Ovary (tissue), 9 donors: Measurements from ENCODE around the gene CRIM1. TPM values are rescaled to one million over a fixed set of nuclear protein-coding genes. Genes with fewer than 3 reads are reported as not detected.

ENCODE experiments used
- DNase-seq, 5 donors: peaks; one replicate each; pipeline ENCODE4 v3.0.0-alpha.2; 2019 to 2020
- H3K27ac ChIP-seq, 2 donors: fragments of 200-600 bp; one replicate each; pipeline versions ENCODE4 v1.5.1 to v1.8.0; 2019 to 2022
- H3K27me3 ChIP-seq: fragments of 200-600 bp; one replicate; pipeline ENCODE4 v1.8.0; 2022
- H3K36me3 ChIP-seq: fragments of 200-600 bp; sonication (generic); one replicate; pipeline ENCODE4 v1.5.1; 2019
- H3K4me1 ChIP-seq: one replicate; pipeline ENCODE4 v1.8.1; 2013; ENCODE audit warnings: mild to moderate bottlenecking, moderate library complexity; ENCODE audit not compliant: insufficient read depth
- H3K4me3 ChIP-seq: fragments of 200-600 bp; sonication (generic); one replicate; pipeline ENCODE4 v1.5.1; 2017
- H3K9me3 ChIP-seq, 2 donors: fragments of 200-600 bp in 1 of 2; sonication (generic) in 1 of 2; one replicate each; pipeline versions ENCODE4 v1.5.1 to v1.8.1; 2013 to 2019; ENCODE audit warnings: mild to moderate bottlenecking in 1 of 2, moderate library complexity in 1 of 2
- CTCF ChIP-seq, 3 donors: fragments of 450-650 bp in 2 of 3; fragments of 200-600 bp in 1 of 3; IDR thresholded peaks; one replicate each; pipeline versions ENCODE4 v1.5.1 to v1.8.0; 2016 to 2022; ENCODE audit warnings: antibody characterized with exemption in 3 of 3, mild to moderate bottlenecking in 1 of 3
- EP300 ChIP-seq: sonication (generic); formaldehyde crosslinking; IDR thresholded peaks from one replicate; pipeline ENCODE4 v1.6.1; 2017; ENCODE audit warnings: antibody characterized with exemption
- POLR2A ChIP-seq: fragments of 450-650 bp; IDR thresholded peaks from one replicate; pipeline ENCODE4 v1.6.1; 2017; ENCODE audit warnings: antibody characterized with exemption, mild to moderate bottlenecking, moderate library complexity
- WGBS, 3 donors: extraction: QIAGEN DNeasy Blood & Tissue Kit in 1 of 3; methylation state at CpG; one replicate each; pipeline versions ENCODE4 v1.1.5 to v1.1.7; 2013 to 2017; 5-methylcytosine and 5-hydroxymethylcytosine counted together
- intact Hi-C, 4 donors: fragments of 100-400 bp; cut with DNase I; formaldehyde crosslinking; loops; one replicate each; pipeline versions ENCODE4 v1.11.0 to v1.15.1; 2022 to 2023
- polyA plus RNA-seq, 2 donors: library from polyadenylated mRNA; stranded (reverse); fragments of 200-250 nt in 1 of 2; fragments of 350-450 nt in 1 of 2; fragmentation: Illumina TruSeq in 1 of 2; extraction: RNeasy Lipid Tissue Mini Kit (QIAGEN cat#74804) in 1 of 2; gene quantifications; one replicate each; pipeline ENCODE4 v1.2.3, GENCODE V29; 2013 to 2014
- total RNA-seq, 7 donors: library from RNA; depleted of rRNA in 2 of 7; stranded (reverse); fragments of >200 nt in 2 of 7; fragmentation: NEBNext Ultra II Directional in 3 of 7; extraction: Animal tissue kit (Norgen Biotek cat#: 25700) in 3 of 7; gene quantifications; one replicate each; pipeline versions ENCODE4 v1.1.0 to v1.2.4, GENCODE V29; 2016 to 2023
- donor health status: DM: no; HTN: no; CAD: no; lungs with moderate emphysema.
- donor health status: DM: no; HTN: no; CAD: no.
- donor health status: Bipolar disorder and iron deficiency.
- donor health status: DM: yes; HTN: yes; CAD: no.
- donor health status: DM: no; HTN: no; CAD: no.
- donor health status: DM: yes; HTN: yes; CAD: no.

The CRIM1 gene
- total and polyA plus RNA-seq, 9 donors, result 38.4 to 134 (median 65.0) TPM

DNA sequence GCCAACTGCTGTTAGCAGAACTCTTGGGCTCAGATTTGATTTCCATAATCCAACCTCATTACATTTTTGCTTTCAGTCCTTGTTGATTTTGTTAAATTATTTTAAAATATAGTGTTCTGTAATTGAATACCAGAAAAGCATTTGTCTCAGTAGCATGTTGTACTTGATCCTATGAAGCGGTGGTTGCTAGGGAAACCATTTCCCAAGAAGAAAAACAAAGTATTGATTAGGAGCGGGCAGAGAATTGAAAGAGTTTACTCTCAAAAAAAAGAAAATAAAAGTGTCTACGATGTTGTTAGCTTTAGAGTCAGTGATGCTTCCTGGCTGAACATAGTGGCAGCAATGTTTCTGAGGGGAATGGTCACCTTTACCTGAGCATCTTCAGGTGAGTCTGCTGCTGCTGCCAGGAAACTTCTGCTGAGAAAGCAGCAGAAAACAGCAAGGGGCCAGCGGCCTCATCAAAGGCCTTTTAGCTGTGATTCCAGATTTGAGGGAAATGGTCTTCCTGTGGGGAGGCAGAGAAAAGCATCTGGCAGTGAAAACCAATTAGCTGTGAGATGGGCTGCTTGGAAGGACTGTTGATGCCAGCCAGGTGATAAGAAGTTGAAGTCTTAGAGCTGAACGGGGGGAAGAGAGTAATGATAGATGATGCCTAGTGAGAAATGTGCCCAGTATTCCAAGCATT lies 37.1 kb downstream of the CRIM1 start:
- intact Hi-C loops, result no loop called here
- no peaks in the 10 kb centered on the region for H3K27me3 ChIP-seq
- no peak for DNase-seq
- TF ChIP-seq POLR2A (no peak), EP300 (no peak), CTCF (IDR thresholded peaks at IDR 0.05) (no peak)
- WGBS, 3 donors, result 81 to 82% (median 81%) methylated on average over 5 of the region's 5 CpGs
- H3K36me3 ChIP-seq, result no peaks in the 10 kb centered on the region
- H3K27ac ChIP-seq, result no peak overlapping the region
- peaks cover 3% of the 10 kb centered on the region for H3K4me1 ChIP-seq
- no peak overlapping the region for H3K4me3 ChIP-seq
- H3K9me3 ChIP-seq, result no peaks in the 10 kb centered on the region

DNA sequence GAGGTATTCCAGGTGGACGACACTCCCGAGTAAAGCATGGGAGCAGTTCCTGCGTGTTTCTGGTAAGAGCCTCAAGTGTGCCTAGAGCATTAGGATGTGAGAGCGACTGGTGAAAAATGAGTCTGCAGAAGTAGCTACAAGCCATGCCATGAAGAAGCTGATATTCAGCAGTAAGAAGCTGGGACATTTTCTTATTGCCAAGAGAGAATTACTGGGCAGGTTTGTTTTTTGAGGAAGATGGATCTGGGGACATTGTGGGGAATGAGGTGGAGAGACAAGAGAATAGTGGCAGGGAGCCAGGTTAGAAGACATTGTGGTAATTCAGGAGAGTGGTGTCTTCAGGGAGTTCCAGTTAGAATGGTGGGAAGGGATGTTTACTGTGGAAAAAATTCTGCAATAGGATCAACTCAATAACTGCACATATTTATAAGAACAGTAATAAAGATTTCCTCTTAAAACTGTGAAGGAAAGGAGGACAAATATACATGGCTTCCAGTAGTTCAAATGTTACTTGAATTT lies 38.2 kb downstream of the CRIM1 start:
- no peak for TF ChIP-seq CTCF (IDR thresholded peaks at IDR 0.05)
- no peak for TF ChIP-seq POLR2A
- TF ChIP-seq EP300, result no peak
- intact Hi-C loops, result no loop called here
- DNase-seq, result no peak
- H3K4me1 ChIP-seq, result peaks cover 2% of the 10 kb centered on the region
- H3K27me3 ChIP-seq, result no peaks in the 10 kb centered on the region
- H3K27ac ChIP-seq, result no peak overlapping the region
- 89 to 93% (median 91%) methylated on average over 4 of the region's 4 CpGs for WGBS, 3 donors
- H3K9me3 ChIP-seq, result no peaks in the 10 kb centered on the region
- H3K4me3 ChIP-seq, result no peak overlapping the region
- H3K36me3 ChIP-seq, result no peaks in the 10 kb centered on the region

DNA sequence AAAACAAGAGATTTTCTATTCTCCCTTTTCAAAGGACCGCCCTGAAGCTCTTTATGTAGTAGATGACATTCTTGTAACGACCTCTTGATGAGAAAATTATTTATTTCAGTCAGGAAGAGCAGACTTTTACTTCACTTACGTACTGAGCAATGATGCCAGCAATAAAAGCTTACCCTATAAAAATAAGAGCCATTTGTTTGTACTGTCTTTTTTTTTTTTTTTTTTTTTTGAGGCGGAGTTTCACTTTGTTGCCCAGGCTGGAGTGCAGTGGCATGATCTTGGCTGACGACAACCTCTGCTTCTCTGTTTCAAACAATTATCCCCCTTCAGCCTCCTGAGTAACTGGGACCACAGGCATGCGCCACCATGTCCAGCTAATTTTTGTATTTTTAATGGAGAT lies 39.2 kb downstream of the CRIM1 start:
- no peak for DNase-seq
- Histone ChIP-seq H3K9me3 (no peaks in the 10 kb centered on the region), H3K27me3 (no peaks in the 10 kb centered on the region), H3K27ac (no peak overlapping the region), H3K4me1 (no peaks in the 10 kb centered on the region), H3K36me3 (no peaks in the 10 kb centered on the region), H3K4me3 (no peak overlapping the region)
- TF ChIP-seq CTCF (IDR thresholded peaks at IDR 0.05), result no peak
- TF ChIP-seq EP300, result no peak
- no peak for TF ChIP-seq POLR2A
- 86 to 93% (median 92%) methylated on average over 6 of the region's 6 CpGs for WGBS, 3 donors
- intact Hi-C loops, result no loop called here

DNA sequence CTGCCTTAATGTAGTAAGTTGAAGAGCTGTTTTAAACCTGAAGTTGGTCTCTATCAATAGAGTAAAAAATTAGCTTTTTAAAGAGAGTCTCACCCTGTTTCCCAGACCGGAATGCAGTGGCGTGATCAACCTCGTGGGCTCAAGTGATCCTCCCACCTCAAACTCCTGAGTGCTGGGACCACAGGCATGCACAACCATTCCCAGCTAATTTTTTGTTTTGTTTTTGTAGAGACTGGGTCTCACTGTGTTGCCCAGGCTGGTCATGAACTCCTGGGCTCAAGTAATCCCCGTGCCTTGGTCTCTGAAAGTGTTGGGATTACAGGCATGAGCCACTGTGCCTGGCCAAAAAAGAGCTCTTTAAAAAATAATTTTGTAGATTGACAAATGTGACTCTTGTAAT lies 40.3 kb downstream of the CRIM1 start:
- no peak for DNase-seq
- no peaks in the 10 kb centered on the region for H3K36me3 ChIP-seq
- no peaks in the 10 kb centered on the region for H3K4me1 ChIP-seq
- no peak overlapping the region for H3K4me3 ChIP-seq
- no peaks in the 10 kb centered on the region for H3K9me3 ChIP-seq
- H3K27ac ChIP-seq, result no peak overlapping the region
- TF ChIP-seq POLR2A, result no peak
- no peak for TF ChIP-seq CTCF (IDR thresholded peaks at IDR 0.05)
- TF ChIP-seq EP300, result no peak
- no peaks in the 10 kb centered on the region for H3K27me3 ChIP-seq
- WGBS, 3 donors, result 58 to 75% (median 74%) methylated on average over 4 of the region's 4 CpGs
- intact Hi-C loops, result no loop called here
